ENCODE measurements around the gene TMEM52.
"Not testable (repeated sequence)": the region's sequence is repeated elsewhere in the genome, so short reads cannot be mapped to it uniquely, and the experiment has no call there.

Gene TMEM52

DNA sequence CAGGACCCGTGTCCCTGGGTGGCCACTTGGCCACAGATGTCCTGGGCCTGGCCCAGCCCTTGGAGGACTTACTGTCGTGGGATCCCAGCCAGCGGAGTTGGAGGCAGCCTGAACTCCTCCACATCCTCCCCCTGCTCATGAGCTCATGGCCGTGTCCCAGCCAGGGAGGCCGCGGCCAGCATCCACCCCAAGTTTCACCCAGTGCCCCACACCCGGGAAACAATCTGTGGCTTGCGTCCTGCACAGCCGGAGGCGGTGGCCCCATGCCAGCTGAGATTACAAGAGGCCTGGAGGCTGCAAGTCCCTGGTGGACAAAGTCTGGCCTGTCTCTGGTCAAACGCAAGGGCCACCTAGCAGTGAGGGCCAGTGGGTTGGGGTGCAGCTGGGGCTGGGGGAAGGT lies 27.5 kb upstream of the TMEM52 start:
- DNase-seq (ENCODE audit: low read depth), result no peak

DNA sequence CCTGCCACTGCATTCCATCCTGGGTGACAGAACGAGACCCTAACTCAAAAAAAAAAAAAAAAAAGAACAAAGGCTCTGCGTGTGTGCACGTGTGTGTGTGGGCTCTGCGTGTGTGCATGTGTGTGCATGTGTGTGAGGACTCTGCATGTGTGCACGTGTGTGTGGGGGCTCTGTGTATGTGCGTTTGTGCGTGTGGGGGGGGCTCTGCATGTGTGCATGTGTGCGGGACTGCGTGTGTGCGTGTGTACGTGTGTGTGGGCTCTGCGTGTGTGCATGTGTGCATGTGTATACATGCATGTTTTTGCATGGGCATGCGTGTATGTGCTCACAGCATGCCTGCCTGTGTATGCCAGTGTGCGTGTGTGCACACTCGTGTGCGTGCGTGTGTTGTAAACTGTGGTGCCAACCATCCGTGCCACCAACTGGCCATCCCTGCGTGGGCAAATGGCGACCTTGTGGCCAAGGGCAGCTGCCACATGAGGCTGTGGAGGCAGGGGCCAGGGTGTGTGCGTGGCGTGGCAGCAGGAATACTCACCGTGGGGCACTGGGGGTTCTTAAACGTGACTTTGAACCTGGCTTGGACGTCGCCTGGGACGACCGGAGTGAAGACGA lies 26.8 kb upstream of the TMEM52 start:
- no peak for DNase-seq (ENCODE audit: low read depth)

DNA sequence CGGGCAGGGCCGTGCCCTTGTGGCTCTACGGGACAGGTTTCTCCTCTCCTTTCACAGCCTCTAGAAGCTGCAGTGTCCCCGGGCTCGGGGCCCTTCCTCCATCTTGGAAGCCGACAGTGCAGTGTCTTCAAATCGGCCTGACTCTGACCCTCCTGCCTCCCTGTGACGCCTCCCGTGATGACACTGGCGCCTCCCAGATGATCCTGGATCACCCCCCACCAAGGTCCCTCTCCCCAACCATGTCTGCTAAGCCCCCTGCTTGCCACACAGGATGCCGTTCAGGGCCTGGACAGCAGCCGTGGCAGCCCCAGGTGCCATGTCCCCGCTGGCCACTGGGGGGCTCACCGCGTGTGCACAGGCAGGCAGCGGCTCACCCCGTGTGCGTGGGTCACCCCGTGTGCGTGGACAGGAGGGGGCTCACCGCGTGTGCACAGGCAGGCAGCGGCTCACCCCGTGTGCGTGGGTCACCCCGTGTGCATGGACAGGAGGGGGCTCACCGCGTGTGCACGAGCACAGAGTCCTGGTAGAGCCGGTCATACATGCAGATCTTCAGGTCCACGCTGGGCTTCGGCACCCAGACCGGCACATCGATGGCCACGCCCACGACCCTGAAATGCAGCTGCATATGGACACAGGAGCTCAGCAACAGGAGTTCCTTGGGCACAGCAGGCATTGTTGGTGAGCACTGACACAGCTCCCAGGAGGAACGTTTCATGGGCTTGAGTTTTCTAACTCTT lies 24.9 kb upstream of the TMEM52 start:
- DNase-seq (ENCODE audit: low read depth), result peak; percentile 47

DNA sequence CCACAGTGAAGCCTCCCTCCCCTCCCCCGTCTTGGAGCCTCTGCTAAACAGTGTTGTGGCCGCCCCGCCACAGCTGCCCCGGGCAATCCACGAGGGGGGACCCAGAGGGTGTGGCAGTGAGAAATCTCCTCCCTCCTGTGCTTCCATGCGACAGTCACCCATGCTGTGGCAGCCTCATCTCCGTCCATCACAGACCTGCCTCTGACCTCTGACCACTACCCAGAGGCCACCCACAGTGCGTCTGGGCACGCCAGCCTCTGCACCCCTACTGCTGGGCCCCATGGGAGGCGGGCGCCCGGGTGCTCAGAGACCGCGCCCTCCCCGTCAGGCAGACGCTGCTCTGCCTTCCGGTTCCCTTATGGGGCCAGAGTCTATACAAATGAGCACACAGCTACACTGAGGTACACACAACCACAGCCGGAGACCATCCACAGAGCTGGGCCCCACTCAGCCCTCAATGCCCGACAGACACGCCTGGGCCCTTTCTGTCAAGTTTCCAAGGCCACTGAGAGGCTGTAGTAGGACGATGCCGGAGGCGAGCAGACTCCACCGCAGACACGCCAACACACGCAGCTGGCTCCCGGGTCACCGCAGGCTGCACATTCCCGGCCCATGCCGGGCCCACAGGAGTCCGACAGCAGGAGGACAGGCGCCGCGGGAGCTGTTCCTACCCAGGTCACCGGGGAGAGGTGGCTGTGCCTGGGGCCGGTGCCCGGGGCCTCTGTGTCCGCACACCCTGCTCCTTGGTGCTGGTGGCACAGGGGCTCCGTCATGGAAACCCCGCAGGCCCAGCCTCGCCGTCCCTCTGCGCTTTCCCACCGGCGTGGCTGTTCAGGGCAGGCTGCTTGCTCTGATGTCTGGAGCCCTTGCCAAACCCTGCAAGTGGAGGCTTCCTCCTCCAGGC lies 23.9 kb upstream of the TMEM52 start:
- no peak for DNase-seq (ENCODE audit: low read depth)

DNA sequence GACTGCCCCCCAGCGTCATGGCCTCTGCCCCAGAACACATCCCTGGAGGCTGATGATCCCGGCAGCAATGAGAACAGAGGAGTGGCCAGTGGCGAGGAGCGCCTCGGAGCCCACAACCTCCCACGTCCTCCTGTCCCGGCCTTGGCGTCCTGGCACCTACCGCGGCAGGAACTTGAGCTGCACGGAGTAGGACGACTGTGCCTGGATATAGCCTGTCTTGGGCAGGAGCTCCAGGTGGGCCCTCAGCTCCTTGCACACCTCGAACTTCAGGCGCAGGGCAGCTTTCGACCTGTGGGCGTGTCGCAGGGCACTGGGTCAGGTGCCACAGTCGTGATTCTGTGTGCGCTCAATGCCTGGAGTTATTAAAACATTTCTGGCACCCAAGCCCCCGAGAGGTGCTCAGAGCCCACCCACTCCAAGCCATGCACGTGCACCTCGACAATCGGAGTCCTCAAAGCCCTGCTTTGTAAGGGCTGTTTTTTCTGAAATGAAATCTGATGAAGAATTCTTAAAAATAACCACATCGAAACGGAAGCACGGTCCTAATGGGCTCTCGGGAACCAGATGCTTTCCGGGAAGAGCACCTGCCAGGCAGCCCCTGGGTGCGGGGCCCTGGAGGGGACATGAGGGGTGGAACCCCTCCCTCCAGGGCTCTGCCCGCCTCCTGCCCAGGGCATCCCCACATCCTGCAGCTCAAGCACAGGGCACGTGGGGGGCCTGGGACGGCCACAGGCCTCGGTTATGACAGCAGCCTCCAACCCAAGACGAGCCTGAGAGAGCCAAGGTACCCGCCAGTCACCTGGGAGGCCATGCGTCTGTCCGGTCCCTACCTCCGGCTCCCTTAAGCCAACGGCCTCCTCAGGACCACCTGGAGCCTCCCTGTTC lies 23.0 kb upstream of the TMEM52 start:
- no peak for DNase-seq (ENCODE audit: low read depth)

DNA sequence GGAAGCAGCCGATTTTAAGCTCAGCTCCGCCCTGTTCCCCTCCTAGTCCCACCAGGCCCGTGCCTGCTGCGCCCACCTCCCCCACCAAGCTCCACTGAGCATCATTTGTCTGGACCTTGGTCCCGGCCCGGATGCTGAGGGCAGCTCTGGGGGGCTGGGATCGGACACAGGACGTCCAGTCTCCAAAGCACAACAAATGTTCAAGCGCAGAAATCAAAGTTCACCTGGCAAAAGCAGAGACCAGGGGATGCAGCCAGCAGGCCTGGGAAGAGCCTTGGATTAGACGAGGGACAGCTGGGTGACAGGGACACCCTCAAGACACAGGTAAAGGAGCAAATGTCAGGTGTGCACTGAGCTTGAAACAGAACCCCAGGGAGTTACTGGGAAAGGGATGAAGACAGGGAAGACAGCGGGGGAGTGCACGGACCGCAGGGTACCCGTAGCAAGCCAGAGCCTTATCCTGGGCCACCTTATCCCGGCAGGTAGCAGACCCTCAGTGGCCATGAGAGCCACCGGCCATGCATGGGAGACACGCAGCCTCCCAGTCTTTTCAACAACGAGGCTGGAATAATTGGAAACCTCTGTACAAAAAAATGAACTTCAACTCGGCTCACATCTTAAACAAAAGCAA lies 22.2 kb upstream of the TMEM52 start:
- DNase-seq (ENCODE audit: low read depth), result no peak

DNA sequence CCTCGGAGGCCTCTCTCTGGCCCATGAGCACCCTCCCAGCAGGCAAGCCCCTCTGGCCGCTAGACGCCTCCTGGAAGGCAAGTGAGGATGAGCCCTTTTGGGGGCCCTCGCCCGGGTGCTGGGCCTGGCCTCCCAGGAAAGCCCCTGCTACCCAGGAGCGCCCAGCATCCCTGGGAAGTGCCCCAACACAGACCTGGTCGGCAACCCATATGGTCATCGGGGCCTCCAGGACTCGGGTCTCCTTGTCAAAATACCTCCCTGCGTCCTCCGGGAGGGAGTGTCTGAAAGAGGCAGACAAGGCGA lies 21.0 kb upstream of the TMEM52 start:
- DNase-seq (ENCODE audit: low read depth), result no peak

DNA sequence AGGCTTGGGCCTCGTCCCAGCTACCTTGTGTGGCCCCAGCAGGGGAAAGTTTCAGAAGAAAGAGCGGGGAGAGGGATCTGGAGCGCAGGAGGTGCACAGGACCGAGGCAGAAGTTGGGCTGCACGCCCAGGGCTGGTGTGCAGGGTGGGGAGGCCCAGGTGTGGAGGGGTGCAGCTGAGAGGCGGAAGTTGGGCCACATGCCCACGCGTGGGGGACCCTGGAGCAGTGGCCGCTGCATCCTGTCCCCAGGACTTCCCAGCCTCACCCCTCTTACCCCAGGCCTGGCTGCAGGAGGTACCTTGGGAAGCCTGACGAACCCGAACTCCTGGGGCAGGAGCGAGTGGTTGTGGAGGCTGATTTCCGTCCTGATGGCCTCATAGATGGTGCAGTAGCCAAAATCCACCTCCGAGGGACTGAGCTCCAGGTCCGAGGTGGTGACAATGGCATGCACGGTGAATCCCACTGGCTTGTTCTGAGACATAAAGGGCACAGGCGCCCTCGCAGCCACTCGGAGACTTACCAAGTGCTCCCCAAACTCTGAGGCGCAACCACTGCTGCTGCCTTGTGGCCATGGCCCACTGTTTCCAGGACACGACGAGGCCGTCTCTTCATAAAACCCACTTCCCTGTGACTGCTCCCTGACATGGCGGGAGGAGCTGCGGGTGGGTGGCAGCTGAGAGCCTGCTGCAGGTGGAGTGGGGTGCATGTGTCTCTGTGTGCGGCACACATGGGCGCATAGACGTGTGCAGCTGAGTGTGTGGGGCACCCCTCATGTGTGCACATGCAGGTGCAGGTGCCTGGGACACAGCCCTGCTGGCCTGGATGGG lies 20.4 kb upstream of the TMEM52 start:
- DNase-seq (ENCODE audit: low read depth), result no peak

DNA sequence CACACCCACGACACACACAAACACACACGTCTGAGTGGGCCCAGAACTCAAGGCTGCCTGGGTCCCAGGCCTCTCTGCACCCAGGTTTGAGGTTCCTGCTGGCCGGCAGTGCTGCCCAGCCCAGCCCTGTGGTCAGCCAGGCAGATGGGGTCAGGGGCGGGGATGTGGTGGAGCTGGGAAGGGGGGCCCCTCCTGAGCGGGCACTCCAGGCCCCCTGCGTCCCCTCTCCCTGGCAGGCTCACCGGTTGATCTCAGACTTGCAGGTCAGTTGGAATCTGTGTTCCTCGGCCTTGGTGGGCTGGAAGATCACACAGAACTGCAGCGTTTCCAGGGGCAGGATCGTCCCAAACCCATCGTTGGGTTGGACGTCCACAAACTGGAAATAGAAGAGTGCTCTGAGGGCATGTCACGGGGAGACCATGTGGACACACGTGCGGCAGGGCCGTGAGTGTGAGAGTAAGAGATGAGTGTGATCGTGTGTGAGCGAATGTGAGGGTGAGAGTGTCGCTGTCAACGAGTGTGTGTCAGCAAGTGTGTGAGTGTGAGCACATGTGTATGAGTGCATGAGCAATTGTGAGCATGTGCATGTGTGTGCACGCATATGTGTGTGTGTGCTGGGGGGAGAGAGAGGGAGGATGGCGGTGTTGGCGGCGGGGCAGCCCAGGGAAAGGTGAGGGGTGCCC lies 19.7 kb upstream of the TMEM52 start:
- no peak for DNase-seq (ENCODE audit: low read depth)

DNA sequence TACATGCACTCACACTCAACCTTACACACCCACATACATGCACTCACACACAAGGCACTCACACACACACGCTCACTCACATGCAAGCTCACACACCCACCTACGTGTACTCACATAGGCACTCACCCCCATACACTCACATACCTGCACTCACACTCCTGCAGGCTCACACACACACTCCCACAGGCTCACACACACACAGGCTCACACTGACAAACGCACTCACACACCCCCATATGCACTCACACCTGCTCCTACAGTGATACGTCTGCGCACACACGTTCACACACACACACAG lies 19.1 kb upstream of the TMEM52 start:
- no peak for DNase-seq (ENCODE audit: low read depth)

DNA sequence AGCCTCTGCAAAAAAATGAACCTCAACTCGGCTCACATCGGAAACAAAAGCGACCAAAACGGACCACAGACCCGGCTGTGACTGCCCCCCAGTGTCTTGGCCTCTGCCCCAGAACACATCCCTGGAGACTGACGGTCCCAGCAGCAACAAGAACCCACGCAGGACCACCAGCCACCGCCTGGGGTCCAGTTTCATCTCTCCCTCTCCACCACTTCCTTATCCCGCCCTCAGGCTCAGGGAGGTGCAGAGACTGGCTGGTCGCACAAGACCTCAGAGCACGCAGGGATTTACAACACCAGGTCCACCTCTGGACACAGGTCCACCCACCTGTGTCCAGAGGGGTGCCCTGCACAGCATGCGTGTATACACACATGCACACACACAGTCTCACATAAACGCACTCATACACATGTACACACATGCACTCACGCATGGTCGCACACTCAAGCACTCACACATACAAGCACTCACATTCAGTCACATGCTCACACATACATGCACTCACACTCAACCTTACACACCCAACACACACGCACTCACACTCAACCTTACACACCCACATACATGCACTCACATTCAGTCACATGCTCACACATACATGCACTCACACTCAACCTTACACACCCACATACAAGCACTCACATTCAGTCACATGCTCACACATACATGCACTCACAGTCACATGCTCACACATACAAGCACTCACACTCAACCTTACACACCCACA lies 18.6 kb upstream of the TMEM52 start:
- DNase-seq (ENCODE audit: low read depth), result no peak

DNA sequence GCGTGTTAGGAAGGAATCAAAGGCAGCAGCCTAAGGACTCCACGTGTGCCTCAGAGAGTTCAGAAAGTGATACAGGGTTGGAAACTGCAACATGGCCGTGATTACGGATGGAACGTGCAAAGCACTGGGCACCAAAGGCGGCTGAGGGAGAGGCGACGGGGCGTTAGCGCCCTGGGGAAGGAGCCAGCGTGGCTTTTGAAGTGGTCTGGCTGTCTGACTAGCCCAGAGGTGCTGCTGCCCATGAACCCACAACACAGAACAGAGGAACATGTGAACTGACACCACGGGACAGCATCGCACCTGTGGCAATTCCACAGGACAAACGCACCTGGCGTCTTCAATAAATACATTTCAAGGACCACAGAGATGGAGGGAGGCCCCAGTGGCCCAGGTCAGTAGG lies 18.0 kb upstream of the TMEM52 start:
- DNase-seq (ENCODE audit: low read depth), result no peak

DNA sequence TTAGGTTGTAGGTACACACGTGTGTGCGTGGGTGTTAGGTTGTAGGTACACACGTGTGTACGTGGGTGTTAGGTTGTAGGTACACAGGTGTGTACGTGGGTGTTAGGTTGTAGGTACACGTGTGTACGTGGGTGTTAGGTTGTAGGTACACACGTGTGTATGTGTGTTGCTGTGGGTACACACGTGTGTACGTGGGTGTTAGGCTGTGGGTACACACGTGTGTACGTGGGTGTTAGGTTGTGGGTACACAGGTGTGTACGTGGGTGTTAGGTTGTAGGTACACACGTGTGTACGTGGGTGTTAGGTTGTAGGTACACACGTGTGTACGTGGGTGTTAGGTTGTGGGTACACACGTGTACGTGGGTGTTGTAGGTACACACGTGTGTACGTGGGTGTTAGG lies 15.8 kb upstream of the TMEM52 start:
- not testable (repeated sequence) for DNase-seq (ENCODE audit: low read depth)

DNA sequence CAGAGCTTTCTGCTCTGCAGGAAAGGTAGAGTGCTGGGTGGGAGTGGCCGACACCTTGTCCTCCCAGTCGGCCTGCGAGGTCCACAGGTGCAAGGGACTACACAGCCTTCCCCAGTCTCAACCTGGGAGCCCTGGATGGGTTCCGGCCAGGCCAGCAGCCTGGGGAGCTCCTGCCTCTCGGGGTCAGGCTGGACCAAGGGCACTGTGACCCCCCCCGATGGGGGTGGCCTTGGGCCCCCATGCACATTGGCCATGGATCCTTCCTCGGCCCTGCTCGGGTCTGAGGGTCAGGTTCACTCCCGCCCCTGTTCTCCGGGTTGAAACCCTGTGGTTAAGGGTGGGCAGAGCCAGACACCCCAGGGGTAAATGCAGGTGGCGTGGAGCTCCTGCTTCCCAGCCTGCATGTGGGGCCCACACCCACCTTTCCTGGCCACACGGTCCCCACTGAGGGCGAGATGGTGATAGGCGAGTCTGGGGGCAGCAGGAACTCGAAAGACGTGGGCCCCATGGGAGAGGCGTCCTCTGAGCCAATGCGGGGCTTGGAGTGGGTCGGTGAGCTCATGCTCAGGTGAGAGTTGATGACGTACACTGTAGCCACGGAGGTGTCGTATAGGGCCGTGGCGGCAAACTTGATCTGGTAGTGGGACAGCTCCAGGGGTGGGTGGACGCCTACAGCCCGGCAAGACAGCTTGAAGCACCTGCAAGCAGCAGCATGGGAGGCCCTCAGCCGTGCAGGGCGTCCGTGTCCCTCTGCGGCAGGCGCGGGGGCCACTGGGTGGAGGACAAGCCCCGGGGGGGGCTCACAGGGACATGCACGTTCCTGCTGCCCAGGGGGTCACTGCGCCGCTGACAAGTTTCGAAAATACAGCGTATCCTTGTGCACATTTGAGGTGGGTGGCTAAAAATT lies 10.8 kb upstream of the TMEM52 start:
- no peak for DNase-seq (ENCODE audit: low read depth)

DNA sequence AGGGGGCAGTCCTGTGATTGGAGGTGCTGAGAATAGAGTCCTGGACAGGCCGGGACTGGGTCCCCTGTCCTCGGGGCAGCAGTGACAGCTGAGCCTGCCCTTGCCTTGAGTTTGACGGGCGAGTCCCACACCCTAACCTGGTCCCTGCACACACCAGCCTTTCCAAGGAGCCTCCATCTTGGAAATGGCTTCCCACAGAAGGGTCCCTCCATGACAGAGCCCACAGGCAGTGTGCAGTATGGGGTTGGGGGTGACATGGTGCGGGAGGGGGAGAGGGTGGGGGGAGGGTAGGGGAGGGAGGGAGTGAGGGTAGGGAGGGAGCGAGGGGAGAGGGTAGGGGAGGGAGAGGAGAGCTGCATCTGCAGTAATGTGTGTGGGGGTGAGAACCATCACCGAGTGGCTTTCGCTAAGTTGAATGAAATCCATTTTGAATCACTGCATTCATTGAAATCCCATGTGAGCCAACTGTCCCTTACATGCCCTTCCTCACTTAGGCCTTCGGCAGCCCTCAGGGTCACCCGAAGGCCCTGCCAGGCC lies 10.1 kb upstream of the TMEM52 start:
- DNase-seq (ENCODE audit: low read depth), result no peak

DNA sequence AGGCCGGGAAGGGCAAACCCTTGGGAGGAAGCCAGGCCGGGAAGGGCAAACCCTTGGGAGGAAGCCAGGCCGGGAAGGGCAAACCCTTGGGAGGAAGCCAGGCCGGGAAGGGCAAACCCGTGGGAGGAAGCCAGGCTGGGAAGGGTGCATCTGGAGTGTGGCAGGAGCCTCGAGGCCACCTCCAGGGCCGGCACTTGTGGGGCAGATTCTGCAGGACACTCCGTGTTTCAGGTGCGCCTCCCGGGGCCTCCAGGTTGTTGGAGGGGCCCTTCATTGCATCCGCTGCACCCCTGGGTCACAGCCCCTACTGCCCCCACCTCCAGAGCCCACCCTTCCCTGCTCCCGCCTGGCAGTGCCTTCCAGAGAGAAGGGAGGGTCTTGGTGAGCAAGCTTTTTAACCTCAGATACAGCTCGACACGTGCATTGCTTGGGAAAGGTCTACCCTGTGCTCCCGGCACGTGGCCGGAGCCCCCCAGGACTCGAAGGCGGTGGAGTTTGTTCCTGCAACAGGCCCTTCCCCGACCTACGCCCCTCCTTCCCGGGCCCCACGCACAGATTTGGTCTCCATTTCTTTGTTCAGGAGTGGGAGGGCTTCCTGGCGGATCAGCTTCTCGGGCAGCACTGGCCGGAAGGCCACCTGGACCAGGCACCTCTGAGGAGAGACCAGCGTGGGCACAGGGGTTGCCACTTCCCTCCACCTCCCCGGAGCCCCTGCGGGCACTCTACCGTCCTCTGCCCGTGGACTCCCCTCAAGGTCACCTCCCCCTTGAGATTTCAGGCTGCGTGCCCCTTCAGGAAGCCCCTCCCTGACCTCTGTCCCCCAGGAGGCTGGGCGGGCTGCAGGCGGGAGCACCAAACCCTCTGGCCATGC lies 9.4 kb upstream of the TMEM52 start:
- no peak for DNase-seq (ENCODE audit: low read depth)

DNA sequence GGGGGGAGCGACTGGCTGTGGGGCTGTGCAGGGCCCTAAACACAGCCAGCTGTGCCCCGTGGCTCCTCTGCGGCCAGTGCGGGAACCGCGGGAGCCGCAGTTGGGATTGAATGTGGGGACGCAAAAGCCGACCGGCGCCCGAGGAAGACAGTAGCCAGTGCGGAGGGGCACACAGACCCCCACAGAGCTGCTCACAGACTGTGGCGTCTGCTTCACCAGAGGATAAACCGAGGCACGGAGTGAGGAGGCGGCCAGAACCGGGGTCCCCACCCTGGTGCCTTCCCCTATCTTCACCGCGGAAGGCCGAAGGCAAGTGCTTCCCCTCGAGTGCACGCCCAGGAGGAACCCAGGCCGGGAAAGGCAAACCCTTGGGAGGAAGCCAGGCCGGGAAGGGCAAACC lies 8.7 kb upstream of the TMEM52 start:
- DNase-seq (ENCODE audit: low read depth), result no peak

Measured in activated T-cell treated with anti-CD3 and anti-CD28 coated beads for 24 hours (primary cell).